Effector memory CD8-positive, alpha-beta T cell (primary cell): ENCODE measurements around the gene DNAJC18.
A peak's percentile ranks its signal among the peaks of the same experiment; 100 is the strongest.

ENCODE experiments used
- ATAC-seq: fragments of 150-1000 bp; cut with Tn5 transposase; replicated peaks from 2 replicates; pipeline ENCODE4 v1.10.0; 2021; ENCODE audit warnings: mild to moderate bottlenecking, moderate library complexity
- DNase-seq, 3 experiments: peaks; one replicate each; pipeline ENCODE4 v3.0.0; 2021
- H3K27ac Mint-ChIP-seq, 2 donors: one replicate each; pipeline ENCODE4 v1.8.0; 2022; ENCODE audit warnings: mild to moderate bottlenecking in 2 of 2, mixed read lengths in 2 of 2, moderate library complexity in 2 of 2
- H3K27me3 Mint-ChIP-seq, 2 donors: one replicate each; pipeline ENCODE4 v1.8.0; 2022; ENCODE audit warnings: mixed read lengths in 2 of 2
- H3K36me3 Mint-ChIP-seq: one replicate; pipeline ENCODE4 v1.8.0; 2022; ENCODE audit warnings: mild to moderate bottlenecking, moderate library complexity, mixed read lengths; ENCODE audit not compliant: insufficient read depth
- H3K4me1 Mint-ChIP-seq, 2 donors: one replicate each; pipeline ENCODE4 v1.8.0; 2022; ENCODE audit warnings: low read depth in 2 of 2, mixed read lengths in 2 of 2
- H3K4me3 Mint-ChIP-seq, 2 donors: one replicate each; pipeline ENCODE4 v1.8.0; 2022; ENCODE audit warnings: mild to moderate bottlenecking in 2 of 2, mixed read lengths in 2 of 2, moderate library complexity in 2 of 2
- H3K9me3 Mint-ChIP-seq, 2 donors: one replicate each; pipeline ENCODE4 v1.8.0; 2022; ENCODE audit warnings: mixed read lengths in 2 of 2

DNAJC18 gene

DNA sequence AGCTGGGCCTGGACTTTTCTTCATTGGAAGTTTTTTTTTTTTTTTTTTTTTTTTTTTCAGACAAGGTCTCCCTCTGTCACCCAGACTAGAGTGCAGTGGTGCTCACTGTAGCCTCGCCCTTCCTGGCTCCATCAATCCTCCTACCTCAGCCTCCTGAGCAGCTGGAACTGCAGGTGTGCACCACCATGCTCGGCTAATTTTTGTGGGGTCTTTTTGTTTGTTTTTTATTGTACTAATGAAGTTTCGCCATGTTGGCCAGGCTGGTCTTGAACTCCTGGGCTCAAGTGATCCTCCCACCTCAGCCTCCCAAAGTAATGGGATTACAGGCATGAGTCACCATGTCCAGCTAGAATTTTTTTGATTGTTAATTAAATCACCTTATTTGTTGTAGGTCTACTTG is 3.6 kb downstream of the DNAJC18 start:
- no peak for DNase-seq
- peaks cover 16 to 19% of the 10 kb centered on the region in 2 donors for H3K4me1 Mint-ChIP-seq
- H3K27me3 Mint-ChIP-seq = no peaks in the 10 kb centered on the region
- no peak for ATAC-seq
- no peak overlapping the region for H3K27ac Mint-ChIP-seq
- no peaks in the 10 kb centered on the region for H3K9me3 Mint-ChIP-seq
- H3K4me3 Mint-ChIP-seq = no peak overlapping the region
- H3K36me3 Mint-ChIP-seq = peaks cover 17% of the 10 kb centered on the region

DNA sequence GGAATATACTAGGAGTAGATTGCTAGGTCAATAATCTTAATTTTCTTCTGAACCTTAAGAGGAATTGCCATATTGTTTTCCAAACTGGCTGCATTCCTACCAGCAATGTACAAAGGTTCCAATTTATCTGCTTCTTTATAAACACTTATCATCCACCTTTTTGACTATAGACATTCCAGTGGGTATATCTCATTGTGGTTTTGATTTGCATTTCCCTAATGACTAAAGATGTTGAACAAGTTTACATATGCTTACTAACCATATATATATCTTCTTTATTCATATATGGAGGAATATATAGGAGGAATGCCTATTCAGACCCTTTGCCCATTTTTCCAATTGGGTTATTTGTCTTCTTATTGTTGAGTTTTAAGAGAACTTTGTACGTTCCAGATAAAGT is 7.6 kb downstream of the DNAJC18 start:
- Mint-ChIP-seq H3K4me1 (peaks cover 0 to 3% of the 10 kb centered on the region in 2 donors), H3K4me3 (no peak overlapping the region), H3K27me3 (no peaks in the 10 kb centered on the region), H3K27ac (no peak overlapping the region), H3K36me3 (peaks cover 8% of the 10 kb centered on the region), H3K9me3 (no peaks in the 10 kb centered on the region)
- DNase-seq (no peak), ATAC-seq (no peak)

DNA sequence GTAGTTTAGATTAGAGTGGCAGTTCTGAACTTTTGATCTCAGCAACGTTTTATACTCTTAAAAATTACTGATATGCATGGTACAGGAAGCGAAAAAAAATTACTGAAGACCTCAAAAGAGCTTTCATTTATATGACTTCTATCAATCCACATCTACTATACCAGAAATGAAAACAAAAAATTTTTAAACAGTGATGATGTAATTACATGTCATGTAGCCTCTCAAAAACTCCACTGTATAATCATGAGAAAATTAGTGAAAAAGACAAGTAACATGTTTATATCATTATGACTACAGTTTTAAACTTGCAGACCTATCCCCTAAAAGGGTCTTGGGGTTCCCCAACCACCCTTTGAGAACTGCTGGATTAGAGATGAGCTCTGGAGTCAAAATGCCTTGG is 9.3 kb downstream of the DNAJC18 start:
- Mint-ChIP-seq H3K4me1 (peaks cover 0 to 3% of the 10 kb centered on the region in 2 donors), H3K27me3 (no peaks in the 10 kb centered on the region), H3K27ac (peak overlapping the region; percentile 11 to 15), H3K4me3 (no peak overlapping the region), H3K36me3 (peaks cover 25% of the 10 kb centered on the region), H3K9me3 (no peaks in the 10 kb centered on the region)
- no peak for ATAC-seq
- DNase-seq = no peak

DNA sequence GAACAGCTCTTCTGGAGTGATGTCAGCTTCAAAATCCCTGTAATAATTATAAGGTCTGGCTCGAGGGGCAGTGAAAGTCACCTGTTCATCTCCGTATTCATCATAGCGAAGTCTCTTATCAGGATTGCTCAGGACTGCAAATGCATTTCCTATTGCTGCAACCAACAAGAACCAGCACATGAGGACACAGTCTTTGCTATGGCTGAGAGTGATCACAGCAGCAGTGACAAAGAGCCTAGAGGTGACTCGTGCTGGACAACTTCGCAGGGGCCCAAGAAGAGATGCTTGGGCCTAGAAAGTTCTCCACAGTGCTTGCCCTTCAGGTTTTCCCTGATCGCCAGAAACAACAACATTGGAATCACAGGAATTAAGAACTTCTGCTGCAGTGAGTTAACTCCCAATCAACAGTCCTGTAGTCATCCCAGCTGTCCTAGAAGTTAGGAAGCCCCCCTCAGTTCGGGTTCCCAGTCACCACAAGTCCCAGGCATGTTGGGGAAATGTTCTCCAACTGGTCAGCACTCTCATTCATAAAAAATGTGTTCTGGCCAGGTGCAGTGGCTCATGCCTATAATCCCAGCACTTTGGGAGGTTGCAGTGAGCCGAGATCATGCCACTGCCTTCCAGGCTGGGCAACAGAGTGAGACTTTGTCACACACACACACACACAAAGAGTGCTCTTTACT is 13.0 kb downstream of the DNAJC18 start:
- no peak for DNase-seq
- no peak overlapping the region for H3K4me3 Mint-ChIP-seq
- H3K4me1 Mint-ChIP-seq = peaks cover 4 to 6% of the 10 kb centered on the region in 2 donors
- H3K27ac Mint-ChIP-seq = no peak overlapping the region
- peaks cover 28% of the 10 kb centered on the region for H3K36me3 Mint-ChIP-seq
- no peaks in the 10 kb centered on the region for H3K27me3 Mint-ChIP-seq
- H3K9me3 Mint-ChIP-seq = no peaks in the 10 kb centered on the region
- no peak for ATAC-seq

DNA sequence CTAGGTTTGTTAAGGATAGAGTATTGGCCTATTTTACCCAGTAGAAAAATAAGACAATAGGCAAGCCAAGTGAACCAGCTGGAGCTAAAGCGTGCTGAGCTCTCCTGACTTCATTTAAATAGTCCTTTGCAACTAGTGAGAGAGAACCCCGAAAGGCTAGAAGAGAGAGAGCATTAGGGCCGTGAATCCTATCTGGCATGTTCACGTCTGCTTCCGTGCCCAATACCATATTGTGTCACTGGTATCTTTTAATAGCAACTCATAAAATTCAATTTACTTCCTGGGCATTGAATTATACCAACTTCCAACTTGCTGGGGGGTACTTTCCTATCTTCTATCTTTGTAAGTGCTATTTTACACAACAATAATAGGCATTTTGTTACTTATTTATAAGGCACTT is 13.8 kb downstream of the DNAJC18 start:
- ATAC-seq = no peak
- Mint-ChIP-seq H3K4me1 (peaks cover 4% of the 10 kb centered on the region in 2 donors), H3K9me3 (no peaks in the 10 kb centered on the region), H3K27me3 (no peaks in the 10 kb centered on the region), H3K36me3 (peaks cover 33% of the 10 kb centered on the region), H3K27ac (no peak overlapping the region), H3K4me3 (no peak overlapping the region)
- no peak for DNase-seq

DNA sequence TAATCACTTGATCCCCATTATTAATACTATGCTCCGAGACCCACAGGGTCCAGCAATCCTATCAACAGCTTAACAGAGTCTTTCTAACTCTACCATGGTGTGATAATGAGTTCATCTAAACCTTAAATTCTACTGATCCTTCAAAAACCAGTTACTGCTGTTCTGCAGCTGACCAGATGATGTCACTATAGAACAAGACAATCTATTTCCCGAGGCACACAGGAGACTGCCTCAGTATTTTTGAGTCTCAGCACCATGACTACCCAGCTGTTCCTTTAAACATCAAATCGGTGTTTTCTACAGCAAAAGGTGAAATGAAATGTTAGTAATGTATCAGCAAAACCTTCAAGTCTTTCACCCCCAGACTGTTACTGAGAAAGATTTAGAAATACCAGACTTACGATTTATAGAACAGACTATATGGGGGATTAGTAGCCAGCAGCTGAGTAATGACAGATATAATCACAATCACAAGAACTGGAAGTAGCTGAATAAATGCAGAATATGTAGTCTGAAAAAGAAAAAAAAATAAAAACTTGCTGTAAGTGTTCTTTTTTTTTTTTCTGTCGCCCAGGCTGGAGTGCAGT is 16.9 kb downstream of the DNAJC18 start:
- peak; percentile 99 for ATAC-seq
- Mint-ChIP-seq H3K4me1 (peaks cover 4% of the 10 kb centered on the region in 2 donors), H3K4me3 (no peak overlapping the region), H3K9me3 (no peaks in the 10 kb centered on the region), H3K27ac (peak overlapping the region in 1 of 2 donors; percentile 44), H3K27me3 (no peaks in the 10 kb centered on the region), H3K36me3 (peaks cover 36% of the 10 kb centered on the region)
- peak; percentile 64 to 75 (median 68) for DNase-seq

DNA sequence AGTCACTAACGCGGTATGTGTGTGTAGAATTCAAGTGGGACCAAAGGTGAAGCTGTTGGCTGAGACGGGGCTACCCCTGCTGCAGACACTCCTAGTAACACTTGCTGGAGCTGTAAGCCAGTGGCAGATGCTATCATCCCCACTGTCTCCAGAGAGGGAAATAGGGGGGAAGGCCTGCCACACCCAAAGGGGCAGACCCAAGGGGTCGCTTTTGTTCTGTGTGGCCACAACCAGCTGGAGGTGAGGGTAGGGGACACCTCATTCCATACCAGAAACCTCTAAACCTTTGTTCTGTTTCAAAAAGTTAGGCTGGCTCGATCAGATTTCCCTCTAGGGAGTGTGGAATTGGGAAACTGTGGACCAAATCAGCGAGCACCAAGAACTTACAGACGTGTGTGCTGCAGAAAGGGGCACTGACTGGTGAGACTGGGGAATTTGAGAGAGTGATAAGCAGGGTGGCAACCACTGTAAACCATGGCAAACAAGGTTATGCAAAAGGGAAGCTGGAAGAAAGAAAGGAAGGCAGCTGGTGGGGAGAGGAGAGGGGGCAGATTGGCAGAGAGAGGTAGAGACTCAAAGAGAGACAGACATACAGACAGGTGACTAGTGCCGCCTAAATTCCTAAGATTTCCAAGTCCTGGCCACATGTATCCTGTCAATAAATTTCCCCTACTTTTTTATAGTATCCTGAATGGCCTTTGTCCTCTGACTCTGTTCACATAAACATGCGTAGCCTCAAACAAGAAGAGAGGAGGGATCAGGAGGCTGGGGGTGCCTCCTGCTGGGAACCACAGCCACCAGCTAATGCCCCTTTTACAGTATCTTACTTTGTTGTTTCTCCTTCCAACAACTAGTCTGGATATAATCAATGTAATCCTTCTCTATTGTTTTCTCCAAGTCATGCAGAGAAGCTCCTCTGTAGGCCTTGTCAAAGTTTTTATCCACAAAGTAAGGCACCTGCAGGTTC is 19.8 kb downstream of the DNAJC18 start:
- Mint-ChIP-seq H3K4me1 (peaks cover 4% of the 10 kb centered on the region in 2 donors), H3K27ac (no peak overlapping the region), H3K27me3 (no peaks in the 10 kb centered on the region), H3K9me3 (no peaks in the 10 kb centered on the region), H3K4me3 (no peak overlapping the region), H3K36me3 (peaks cover 15% of the 10 kb centered on the region)
- DNase-seq (no peak), ATAC-seq (no peak)

DNA sequence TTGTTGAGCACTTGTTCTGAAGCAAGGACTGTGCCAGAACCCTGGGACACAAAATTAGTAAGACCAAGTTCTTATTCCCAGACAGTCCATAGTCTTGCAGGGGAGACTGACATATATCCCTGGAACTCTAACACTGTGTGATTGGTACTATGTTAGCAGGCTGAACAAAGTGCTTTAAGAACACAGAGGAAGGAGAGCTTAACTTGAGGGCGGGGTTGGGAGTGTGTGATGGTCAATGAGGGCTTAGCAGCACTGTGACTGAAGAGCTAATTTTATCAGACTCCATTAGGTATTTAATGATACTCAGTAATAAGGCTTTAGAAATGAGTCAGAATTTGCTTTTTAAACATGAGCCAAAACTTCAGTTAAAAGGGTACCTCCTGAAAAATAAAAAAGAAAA is 20.5 kb downstream of the DNAJC18 start:
- Mint-ChIP-seq H3K27ac (no peak overlapping the region), H3K4me3 (no peak overlapping the region), H3K9me3 (no peaks in the 10 kb centered on the region), H3K36me3 (peaks cover 15% of the 10 kb centered on the region), H3K4me1 (peaks cover 4% of the 10 kb centered on the region in 2 donors), H3K27me3 (no peaks in the 10 kb centered on the region)
- DNase-seq = no peak
- no peak for ATAC-seq

DNA sequence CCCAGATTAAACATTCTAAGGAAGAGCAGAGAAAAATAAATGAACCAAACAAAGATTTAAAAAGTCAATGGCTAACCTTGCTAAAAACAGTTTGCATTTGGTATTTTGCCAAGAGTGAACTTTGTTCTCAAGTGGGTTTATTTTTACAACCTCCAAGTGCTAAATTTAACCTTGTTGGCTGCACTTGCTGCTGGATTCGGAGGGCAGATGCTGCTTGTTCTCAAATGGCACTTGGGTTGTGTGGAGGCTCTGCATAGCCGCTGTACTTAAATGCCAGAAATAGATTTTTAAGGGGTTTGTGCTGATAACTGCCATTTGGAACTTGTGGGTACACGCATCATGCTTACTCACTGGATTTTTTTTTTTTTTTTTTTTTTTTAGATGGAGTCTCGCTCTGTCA is 22.1 kb downstream of the DNAJC18 start:
- H3K36me3 Mint-ChIP-seq = peaks cover 10% of the 10 kb centered on the region
- no peak for ATAC-seq

DNA sequence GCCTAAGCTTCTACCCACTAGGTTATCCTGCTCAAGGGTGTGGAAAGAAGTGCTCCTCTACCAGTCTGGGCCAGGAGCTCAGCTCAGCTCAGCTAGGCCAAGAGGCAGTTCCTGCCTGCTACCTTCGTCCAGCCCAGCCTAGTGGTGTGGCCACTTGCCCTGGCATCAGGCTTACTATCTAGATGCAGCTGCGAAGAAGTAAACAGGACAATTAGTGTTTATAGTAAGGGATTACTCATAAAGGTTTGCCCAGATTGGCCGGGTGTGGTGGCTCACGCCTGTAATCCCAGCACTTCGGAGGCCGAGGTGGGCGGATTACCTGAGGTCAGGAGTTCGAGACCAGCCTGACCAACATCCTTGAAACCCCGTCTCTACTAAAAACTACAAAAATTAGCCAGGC is 22.7 kb downstream of the DNAJC18 start:
- H3K27ac Mint-ChIP-seq = no peak overlapping the region

More for the DNA sequence above, 22.1 kb downstream of the DNAJC18 start:
- no peak overlapping the region for H3K27ac Mint-ChIP-seq
- no peak for DNase-seq
- no peaks in the 10 kb centered on the region for H3K27me3 Mint-ChIP-seq
- H3K4me1 Mint-ChIP-seq = peaks cover under 1% of the 10 kb centered on the region in 2 donors
- no peak overlapping the region for H3K4me3 Mint-ChIP-seq
- H3K9me3 Mint-ChIP-seq = no peaks in the 10 kb centered on the region

DNA sequence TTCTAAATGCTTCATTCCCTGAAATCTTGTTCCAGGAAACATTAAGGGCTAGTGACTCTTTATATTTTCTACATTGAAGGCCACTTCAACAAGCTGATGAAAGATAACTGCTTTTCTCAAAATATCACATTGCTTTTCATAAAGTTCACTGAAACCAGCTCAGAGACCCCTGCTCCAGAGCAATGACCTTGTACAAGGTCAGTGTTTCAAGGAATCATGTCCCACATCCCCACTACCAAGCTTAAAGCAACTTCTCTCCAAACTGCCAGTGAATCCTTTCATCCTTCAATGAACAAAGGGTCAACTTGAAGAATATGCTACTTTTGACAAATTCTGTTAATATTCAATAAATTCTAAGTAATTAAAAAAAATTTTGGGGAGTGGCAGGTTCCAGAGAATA is 23.5 kb downstream of the DNAJC18 start:
- H3K27ac Mint-ChIP-seq = no peak overlapping the region
- H3K4me3 Mint-ChIP-seq = no peak overlapping the region
- H3K27me3 Mint-ChIP-seq = no peaks in the 10 kb centered on the region
- no peaks in the 10 kb centered on the region for H3K4me1 Mint-ChIP-seq
- no peaks in the 10 kb centered on the region for H3K9me3 Mint-ChIP-seq
- H3K36me3 Mint-ChIP-seq = peaks cover 5% of the 10 kb centered on the region
- ATAC-seq (no peak), DNase-seq (no peak)

More for the DNA sequence above, 22.7 kb downstream of the DNAJC18 start:
- ATAC-seq (no peak), DNase-seq (no peak)
- Mint-ChIP-seq H3K4me1 (no peaks in the 10 kb centered on the region), H3K9me3 (no peaks in the 10 kb centered on the region), H3K27me3 (no peaks in the 10 kb centered on the region), H3K4me3 (no peak overlapping the region), H3K36me3 (peaks cover 7% of the 10 kb centered on the region)

DNA sequence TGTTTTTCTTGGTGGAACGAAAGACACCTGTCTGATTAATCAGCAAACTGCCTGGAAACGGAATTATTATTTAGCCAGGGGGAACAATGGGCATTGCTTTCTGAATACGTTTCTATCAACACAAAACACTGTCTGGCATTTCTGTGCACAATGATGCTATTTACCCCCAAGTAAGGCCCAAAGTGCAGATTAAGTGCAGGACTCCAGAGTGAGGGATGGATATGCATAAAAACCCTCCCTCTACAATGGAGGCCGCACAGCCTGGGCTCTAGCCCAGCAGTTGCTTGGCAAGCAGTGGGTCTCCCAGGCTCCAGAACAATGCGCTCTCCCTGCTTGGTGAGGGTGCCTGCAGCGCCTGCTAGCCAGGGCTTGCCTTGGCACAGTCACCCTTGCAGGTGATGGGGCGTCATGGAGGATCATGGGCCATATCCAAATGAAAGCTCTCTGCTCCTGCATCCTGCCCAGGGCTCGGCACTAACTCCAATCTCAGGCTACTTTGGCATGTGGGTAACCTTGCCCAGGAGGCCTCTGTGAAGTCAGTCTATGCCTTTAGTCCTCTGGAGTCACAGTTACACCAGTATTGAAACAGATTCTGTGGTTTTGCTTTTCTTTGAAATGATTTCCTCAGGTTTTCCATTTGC is 24.0 kb downstream of the DNAJC18 start:
- no peak overlapping the region for H3K27ac Mint-ChIP-seq
- H3K4me3 Mint-ChIP-seq = no peak overlapping the region
- H3K36me3 Mint-ChIP-seq = peaks cover 2% of the 10 kb centered on the region
- H3K4me1 Mint-ChIP-seq = no peaks in the 10 kb centered on the region
- no peaks in the 10 kb centered on the region for H3K9me3 Mint-ChIP-seq
- DNase-seq (no peak), ATAC-seq (no peak)
- H3K27me3 Mint-ChIP-seq = no peaks in the 10 kb centered on the region

DNA sequence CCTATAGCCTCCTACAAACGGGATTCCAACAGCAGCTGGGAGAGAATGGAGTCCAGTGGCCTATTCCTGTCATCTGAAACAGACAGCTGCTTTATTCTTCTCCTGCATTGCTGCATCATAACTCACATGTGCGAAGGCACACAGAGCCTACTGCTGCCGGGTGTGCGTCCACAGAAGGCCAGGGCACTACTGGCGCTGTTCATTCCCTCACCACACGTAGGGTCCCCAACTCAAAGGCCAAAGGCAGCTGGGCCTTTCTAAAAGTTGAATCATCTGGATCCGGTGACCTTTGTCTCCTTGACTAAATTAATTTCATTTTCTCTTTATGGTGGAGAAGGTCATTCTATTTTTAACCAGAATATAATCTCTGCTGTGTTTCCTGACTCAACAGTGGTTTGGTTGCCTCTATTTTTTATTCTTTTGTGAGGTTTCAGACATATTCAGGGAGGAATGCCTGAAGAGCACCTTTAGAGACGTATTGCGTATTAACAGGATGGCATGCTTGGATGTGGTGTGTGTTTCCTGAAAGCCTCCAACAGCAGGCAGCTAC is 24.7 kb downstream of the DNAJC18 start:
- H3K9me3 Mint-ChIP-seq = no peaks in the 10 kb centered on the region
- H3K27me3 Mint-ChIP-seq = no peaks in the 10 kb centered on the region
- no peak overlapping the region for H3K4me3 Mint-ChIP-seq
- H3K36me3 Mint-ChIP-seq = peaks cover 2% of the 10 kb centered on the region
- no peak overlapping the region for H3K27ac Mint-ChIP-seq
- no peak for DNase-seq
- no peak for ATAC-seq
- no peaks in the 10 kb centered on the region for H3K4me1 Mint-ChIP-seq
